GM12878 (cell line): ENCODE data around the gene RMC1. TPM values are rescaled to one million over a fixed set of nuclear protein-coding genes. Genes with fewer than 3 reads are reported as not detected.

Source experiments
- ATAC-seq: fragments of 200-7000 bp; cut with Tn5 transposase; 3 replicates; pipeline ENCODE4 v1.9.1; 2020; ENCODE audit warnings: mild to moderate bottlenecking, moderate library complexity
- BruUV-seq: library from RNA; stranded (reverse); fragments of 400-500 nt; replicated peaks from 2 replicates; lab custom pipeline; 2021; lab: Mats Ljungman, UMichigan
- CTCF ChIA-PET: fragments of 300-600 bp; sonication (Branson Sonifier 250); formaldehyde crosslinking; extraction: SDS; loops from one replicate; lab custom pipeline; 2021; ENCODE audit warnings: inconsistent platforms; lab: Yijun Ruan, JAX
- POLR2A ChIA-PET: fragments of 350-600 bp; formaldehyde crosslinking; extraction: SDS; loops from one replicate; lab custom pipeline; 2021; ENCODE audit warnings: inconsistent platforms; lab: Charles Lee
- RAD21 ChIA-PET: fragments of 300-600 bp; sonication (Branson Sonifier 250); formaldehyde crosslinking; loops from one replicate; lab custom pipeline; 2023; ENCODE audit warnings: antibody characterized with exemption; ENCODE audit not compliant: unreplicated experiment; lab: Charles Lee
- SMC1A ChIA-PET: fragments of 300-600 bp; sonication (Branson Sonifier 250); formaldehyde crosslinking; loops from one replicate; lab custom pipeline; 2023; ENCODE audit not compliant: unreplicated experiment, uncharacterized antibody; lab: Charles Lee
- DNase-seq: peaks from one replicate; pipeline ENCODE4 v3.0.0-alpha.2; 2011; ENCODE audit warnings: low read depth, low spot score
- FAIRE-seq: peaks from 3 replicates; lab custom pipeline; 2011; peaks lifted over from hg19 to GRCh38; lab: Jason Lieb, UNC
- H2AFZ ChIP-seq: 2 replicates; pipeline ENCODE4 v1.6.0; 2011; ENCODE audit warnings: low read depth, low read length, control low read depth; ENCODE audit not compliant: control insufficient read depth
- H3K27ac ChIP-seq: 2 replicates; pipeline ENCODE4 v1.5.1; 2011; ENCODE audit warnings: control low read depth; ENCODE audit not compliant: control insufficient read depth, insufficient read depth
- H3K27me3 ChIP-seq, 2 experiments: replicated peaks in 1 of 2; 2 replicates each; pipeline versions ENCODE4 v1.6.0 to v1.6.1; 2011; ENCODE audit warnings: low read length in 1 of 2; ENCODE audit not compliant: control insufficient read depth in 2 of 2, insufficient read depth in 2 of 2
- H3K36me3 ChIP-seq, 2 experiments: 2 replicates each; pipeline ENCODE4 v1.5.1; 2011; ENCODE audit warnings: low read length in 1 of 2; ENCODE audit not compliant: control insufficient read depth in 2 of 2, insufficient read depth in 2 of 2
- H3K4me1 ChIP-seq: 2 replicates; pipeline ENCODE4 v1.6.1; 2011; ENCODE audit warnings: mild to moderate bottlenecking, low read length, moderate library complexity, mixed read lengths; ENCODE audit not compliant: control insufficient read depth, insufficient read depth
- H3K4me2 ChIP-seq: 2 replicates; pipeline ENCODE4 v1.6.0; 2011; ENCODE audit warnings: control low read depth; ENCODE audit not compliant: control insufficient read depth, insufficient read depth
- H3K4me3 ChIP-seq: fragments of 200-600 bp; sonication (generic); 2 replicates; pipeline ENCODE4 v1.5.1; 2016
- H3K79me2 ChIP-seq: 2 replicates; pipeline ENCODE4 v1.6.0; 2011; ENCODE audit warnings: low read length; ENCODE audit not compliant: control insufficient read depth, insufficient read depth
- H3K9ac ChIP-seq: 2 replicates; pipeline ENCODE4 v1.8.0; 2011; ENCODE audit warnings: low read length, control low read depth, mixed read lengths; ENCODE audit not compliant: control insufficient read depth, insufficient read depth
- H3K9me3 ChIP-seq: replicated peaks from 3 replicates; pipeline ENCODE4 v1.5.1; 2011; ENCODE audit warnings: mild to moderate bottlenecking, low read length; ENCODE audit not compliant: control insufficient read depth, insufficient read depth
- H4K20me1 ChIP-seq: 2 replicates; pipeline ENCODE4 v1.6.0; 2011; ENCODE audit not compliant: control insufficient read depth, insufficient read depth
- BMI1 ChIP-seq: fragments of 450-650 bp; IDR thresholded peaks from 2 replicates; pipeline ENCODE4 v1.6.1; 2016; ENCODE audit warnings: mild to moderate bottlenecking, moderate library complexity, borderline replicate concordance
- EP300 ChIP-seq, 2 experiments: fragments of 150-350 bp in 1 of 2; IDR thresholded peaks; 2 replicates each; pipeline ENCODE4 v1.6.1; 2011 to 2012; ENCODE audit warnings: low read depth in 2 of 2, low read length in 2 of 2, borderline replicate concordance in 1 of 2, improper control_type of control experiment in 1 of 2, inconsistent platforms in 1 of 2; ENCODE audit not compliant: control insufficient read depth in 1 of 2
- ESRRA ChIP-seq: IDR thresholded peaks from 2 replicates; pipeline ENCODE4 v1.6.1; 2012; ENCODE audit warnings: mild to moderate bottlenecking, low read length, improper control_type of control experiment
- IKZF2 ChIP-seq, 2 experiments: fragments of 450-650 bp; IDR thresholded peaks; 2 replicates each; pipeline ENCODE4 v1.6.1; 2017; ENCODE audit warnings: mild to moderate bottlenecking in 2 of 2, moderate library complexity in 2 of 2
- POLR2AphosphoS5 ChIP-seq: IDR thresholded peaks from 2 replicates; pipeline ENCODE4 v1.6.1; 2011; ENCODE audit warnings: mild to moderate bottlenecking, low read length, inconsistent platforms
- RAD21 ChIP-seq: IDR thresholded peaks from 2 replicates; pipeline ENCODE4 v1.6.1; 2011; ENCODE audit warnings: mild to moderate bottlenecking, low read depth, low read length, moderate library complexity; ENCODE audit not compliant: insufficient read depth
- SMAD1 ChIP-seq: fragments of 450-650 bp; IDR thresholded peaks from 2 replicates; pipeline ENCODE4 v1.6.1; 2018; ENCODE audit warnings: mild to moderate bottlenecking, low read depth; ENCODE audit not compliant: partially characterized antibody
- SRF ChIP-seq, 2 experiments: IDR thresholded peaks; 2 replicates each; pipeline ENCODE4 v1.6.1; 2011; ENCODE audit warnings: low read depth in 2 of 2, low read length in 2 of 2, mild to moderate bottlenecking in 1 of 2, moderate library complexity in 1 of 2
- STAT3 ChIP-seq: IDR thresholded peaks from 2 replicates; pipeline ENCODE4 v1.6.1; 2011; ENCODE audit warnings: low read depth, low read length, improper control_type of control experiment
- ZNF207 ChIP-seq: fragments of 450-650 bp; IDR thresholded peaks from 2 replicates; pipeline ENCODE4 v1.6.1; 2014; ENCODE audit warnings: antibody characterized with exemption, mild to moderate bottlenecking, borderline replicate concordance
- WGBS: methylation state at CpG from one replicate; pipeline ENCODE4 v1.1.6; 2016; ENCODE audit warnings: low lambda C conversion rate; ENCODE audit not compliant: insufficient replicate concordance, insufficient coverage; ENCODE audit errors: missing lambda C conversion rate; 5-methylcytosine and 5-hydroxymethylcytosine counted together
- in situ Hi-C: fragments of 300-500 bp; cut with MboI; formaldehyde crosslinking; loops from 9 replicates; pipeline ENCODE4 v1.14.3; 2018; ENCODE audit warnings: mixed read lengths
- intact Hi-C: fragments of 100-400 bp; cut with micrococcal nuclease; formaldehyde crosslinking; loops from one replicate; pipeline ENCODE4 v1.14.2; 2022; ENCODE audit not compliant: unreplicated experiment
- polyA plus RNA-seq, 11 experiments: library from polyadenylated mRNA; depleted of rRNA in 4 of 11; unstranded in 6 of 11; stranded (reverse) in 5 of 11; fragments of >200 nt; fragmentation: Nextera tagmentation in 4 of 11; fragmentation: Illumina TruSeq in 1 of 11; extraction: Ambion mirVana in 4 of 11; extraction: Trizol in 1 of 11; gene quantifications; 1 replicate in 1 of 11; 2 replicates in 10 of 11; pipeline versions ENCODE4 v1.2.1 to v1.2.3, GENCODE V29; 2011 to 2016; ENCODE audit warnings: inconsistent platforms in 2 of 11, missing spikeins in 2 of 11, low read depth in 1 of 11
- total RNA-seq, 4 experiments: library from RNA; depleted of rRNA in 3 of 4; stranded (reverse); fragments of >200 nt in 3 of 4; fragmentation: Illumina TruSeq in 1 of 4; extraction: Trizol in 1 of 4; gene quantifications; 2 replicates each; pipeline versions ENCODE4 v1.2.1 to v1.2.3, GENCODE V29; 2013 to 2021
- TF ChIP-seq, protein P1 (sequence below): fragments of 450-650 bp; IDR thresholded peaks from 2 replicates; pipeline ENCODE4 v1.6.1; 2017; ENCODE audit warnings: borderline replicate concordance

Gene RMC1
- total and polyA plus RNA-seq, 10 of the 15 experiments (the other 5 are each of a cell fraction or from before 2014, with no cell fraction given), result 8.4 to 57.6 (median 42.5) TPM

DNA sequence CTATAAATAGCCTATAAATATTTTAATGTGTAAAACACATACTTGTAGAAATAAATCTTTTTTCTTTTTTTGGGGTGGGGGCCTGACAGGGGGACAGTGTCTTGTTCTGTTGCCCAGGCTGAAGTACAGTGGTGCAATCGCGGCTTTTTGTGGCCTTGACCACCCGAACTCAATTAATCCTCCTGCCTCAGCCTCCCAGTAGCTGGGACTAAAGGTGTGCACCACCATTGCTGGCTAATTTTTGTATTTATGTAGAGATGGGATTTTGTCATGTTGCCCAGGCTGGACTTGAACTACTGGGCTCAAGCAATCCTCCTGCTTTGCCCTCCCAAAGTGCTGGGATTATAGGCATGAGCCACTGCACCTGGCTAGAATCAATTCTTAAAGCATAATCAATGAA, 45.4 kb downstream of the RMC1 start:
- WGBS, result 100% methylated on average over 3 of the region's 3 CpGs
- no peak overlapping the region for H3K4me3 ChIP-seq
- no peak for DNase-seq
- H2AFZ ChIP-seq, result no peak overlapping the region
- FAIRE-seq, result no peak
- TF ChIP-seq RAD21, result no peak
- no peak for TF ChIP-seq SMAD1
- TF ChIP-seq SRF (IDR thresholded peaks at IDR 0.05; ENCODE audit: low read depth in 2 of 2, low read length in 2 of 2), result no peak
- no peak for TF ChIP-seq IKZF2 (IDR thresholded peaks at IDR 0.05)
- TF ChIP-seq, protein P1, sequence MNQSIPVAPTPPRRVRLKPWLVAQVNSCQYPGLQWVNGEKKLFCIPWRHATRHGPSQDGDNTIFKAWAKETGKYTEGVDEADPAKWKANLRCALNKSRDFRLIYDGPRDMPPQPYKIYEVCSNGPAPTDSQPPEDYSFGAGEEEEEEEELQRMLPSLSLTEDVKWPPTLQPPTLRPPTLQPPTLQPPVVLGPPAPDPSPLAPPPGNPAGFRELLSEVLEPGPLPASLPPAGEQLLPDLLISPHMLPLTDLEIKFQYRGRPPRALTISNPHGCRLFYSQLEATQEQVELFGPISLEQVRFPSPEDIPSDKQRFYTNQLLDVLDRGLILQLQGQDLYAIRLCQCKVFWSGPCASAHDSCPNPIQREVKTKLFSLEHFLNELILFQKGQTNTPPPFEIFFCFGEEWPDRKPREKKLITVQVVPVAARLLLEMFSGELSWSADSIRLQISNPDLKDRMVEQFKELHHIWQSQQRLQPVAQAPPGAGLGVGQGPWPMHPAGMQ, result no peak
- no peak for TF ChIP-seq STAT3
- no peak for TF ChIP-seq EP300 (IDR thresholded peaks at IDR 0.05; ENCODE audit: borderline replicate concordance in 1 of 2, control insufficient read depth in 1 of 2, low read depth in 2 of 2, low read length in 2 of 2)
- no peak for TF ChIP-seq POLR2AphosphoS5
- TF ChIP-seq BMI1, result no peak
- no peak for TF ChIP-seq ESRRA
- no peak for TF ChIP-seq ZNF207
- no peaks in the 10 kb centered on the region for H3K4me1 ChIP-seq
- H3K36me3 ChIP-seq, result peaks cover 15 to 23% of the 10 kb centered on the region in 2 experiments
- ChIA-PET CTCF (interaction anchor here (1.0 to 1.2 kb wide), 2 partner anchors 32 to 61 kb away, joined by 3 to 4 read pairs; no protein-coding TSS in a partner anchor), POLR2A (no interaction called here), SMC1A (interaction anchor here (1.6 kb wide), 1 partner anchor 73 kb away, joined by 4 read pairs; no protein-coding TSS in a partner anchor), RAD21 (no interaction called here)
- intact Hi-C loops (no loop called here), in situ Hi-C loops (no loop called here)
- H3K9me3 ChIP-seq, result no peaks in the 10 kb centered on the region
- ATAC-seq, result no peak
- H3K27ac ChIP-seq, result no peak overlapping the region
- BruUV-seq, result no TSS peak
- H3K27me3 ChIP-seq, result no peaks in the 10 kb centered on the region
- H4K20me1 ChIP-seq, result no peaks in the 10 kb centered on the region
- H3K9ac ChIP-seq, result no peak overlapping the region
- no peak overlapping the region for H3K4me2 ChIP-seq
- no peaks in the 10 kb centered on the region for H3K79me2 ChIP-seq
